TTC549 (cell line): Measurements from ENCODE around the gene TRMT44.
"Not testable (repeated sequence)": the region's sequence is repeated elsewhere in the genome, so short reads cannot be mapped to it uniquely, and the experiment has no call there.

Experiments
- FAIRE-seq: peaks from 2 replicates; lab custom pipeline; 2012; peaks lifted over from hg19 to GRCh38; lab: Jason Lieb, UNC

TRMT44 gene

DNA sequence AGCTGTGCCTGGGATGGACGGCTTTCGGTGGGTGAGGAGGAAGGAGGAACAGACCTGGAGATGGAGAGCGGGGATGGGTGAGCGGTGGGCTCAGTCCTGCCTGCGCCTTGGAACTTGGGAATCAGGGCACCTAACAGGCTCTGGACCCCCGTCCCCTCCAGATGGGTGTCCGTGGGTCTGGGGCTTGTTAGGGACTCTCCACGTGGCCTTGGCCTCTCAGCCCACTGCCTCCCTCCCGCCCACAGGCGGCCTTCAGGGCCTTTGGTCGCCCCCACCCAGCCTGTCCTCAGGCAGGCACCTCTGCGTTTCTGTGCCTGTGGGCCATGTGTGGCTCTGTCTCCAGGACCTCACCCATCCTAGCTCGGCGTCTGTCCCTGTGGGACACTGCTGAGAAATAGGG lies 29.0 kb downstream of the TRMT44 start:
- no peak for FAIRE-seq

DNA sequence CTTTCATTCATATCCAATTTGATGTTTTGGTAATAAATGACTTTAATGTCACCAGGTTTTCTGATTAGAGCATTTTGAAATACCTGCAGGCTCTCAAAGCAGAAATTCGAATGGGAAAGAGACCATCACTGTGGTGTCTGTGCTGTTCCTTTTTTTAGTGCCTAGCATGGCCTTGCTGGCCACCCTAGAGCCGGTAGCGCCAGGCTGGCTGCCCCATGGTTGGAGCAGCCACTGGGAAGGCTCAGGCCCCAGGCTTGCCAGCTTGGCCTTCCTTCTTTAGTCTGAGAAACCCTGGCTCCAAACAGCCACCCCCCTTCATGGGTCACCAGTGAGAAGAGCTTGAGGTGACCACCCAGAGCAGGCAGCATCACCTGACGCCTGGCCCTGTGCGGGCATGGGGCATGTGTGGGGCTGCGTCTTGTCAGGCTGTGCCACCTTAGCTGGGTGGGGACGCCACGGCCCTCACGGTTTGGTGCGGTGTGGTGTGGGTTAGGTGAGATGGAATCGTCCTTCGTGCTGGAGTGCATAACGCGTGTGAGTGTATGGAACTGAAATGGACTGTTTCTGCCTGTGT lies 30.0 kb downstream of the TRMT44 start:
- no peak for FAIRE-seq

DNA sequence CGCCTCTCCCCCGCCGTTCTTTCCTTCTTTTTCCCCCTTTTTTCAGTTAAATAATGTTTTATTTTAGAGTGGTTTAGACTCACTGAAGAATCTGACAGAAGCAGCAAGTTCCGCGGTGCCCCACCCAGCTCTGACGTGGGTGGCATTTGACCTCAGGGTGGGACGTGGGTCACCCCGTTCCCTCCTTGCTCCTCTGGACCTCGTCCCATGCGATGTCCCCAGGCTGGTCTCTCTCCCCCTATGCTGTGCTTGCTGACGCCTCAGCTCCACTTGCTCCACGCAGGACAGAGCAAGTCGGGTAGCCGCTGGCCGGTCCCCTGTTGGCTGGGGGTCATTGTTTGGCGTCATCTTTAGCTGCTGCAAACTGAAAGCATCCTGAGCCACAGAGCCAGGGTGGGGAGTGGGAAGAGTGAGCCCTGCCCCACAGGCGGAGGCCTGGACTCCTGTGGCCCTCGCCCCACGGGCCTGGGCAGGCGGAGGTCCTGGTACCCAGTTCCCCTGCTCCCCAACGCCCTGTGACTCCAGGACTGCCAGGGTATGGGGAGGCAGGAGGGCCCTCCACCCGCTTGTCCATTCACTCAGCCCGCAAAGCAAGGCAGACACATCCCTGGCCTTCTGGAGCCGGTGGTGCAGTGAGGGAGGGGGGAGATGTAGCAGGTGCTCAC lies 30.8 kb downstream of the TRMT44 start:
- no peak for FAIRE-seq

DNA sequence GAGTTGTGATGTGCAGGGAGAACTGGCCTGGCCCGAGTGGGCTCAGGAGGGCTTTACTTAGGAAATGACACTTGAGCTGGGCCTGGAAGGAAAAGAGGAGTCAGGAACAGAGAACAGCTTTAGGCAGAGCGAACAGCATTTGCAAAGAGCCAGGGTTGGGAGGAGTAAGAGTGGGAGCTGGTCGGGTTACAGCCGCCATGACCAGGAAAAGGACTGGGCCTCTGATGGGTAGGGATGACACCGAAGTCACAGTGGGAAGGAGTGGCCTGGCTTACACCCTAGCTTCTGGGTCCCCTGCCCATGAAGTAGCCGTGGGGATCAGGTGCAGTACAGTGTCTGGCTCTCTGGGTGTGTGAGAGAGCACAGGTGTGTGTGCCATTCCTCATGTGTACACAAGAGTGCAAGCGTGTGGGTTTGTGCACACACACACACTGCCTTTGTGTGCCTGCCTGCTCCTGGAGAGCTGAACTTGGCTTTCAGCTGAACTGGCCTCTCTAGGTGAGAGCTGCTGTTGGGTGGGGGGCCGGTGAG lies 31.6 kb downstream of the TRMT44 start:
- FAIRE-seq, result no peak

DNA sequence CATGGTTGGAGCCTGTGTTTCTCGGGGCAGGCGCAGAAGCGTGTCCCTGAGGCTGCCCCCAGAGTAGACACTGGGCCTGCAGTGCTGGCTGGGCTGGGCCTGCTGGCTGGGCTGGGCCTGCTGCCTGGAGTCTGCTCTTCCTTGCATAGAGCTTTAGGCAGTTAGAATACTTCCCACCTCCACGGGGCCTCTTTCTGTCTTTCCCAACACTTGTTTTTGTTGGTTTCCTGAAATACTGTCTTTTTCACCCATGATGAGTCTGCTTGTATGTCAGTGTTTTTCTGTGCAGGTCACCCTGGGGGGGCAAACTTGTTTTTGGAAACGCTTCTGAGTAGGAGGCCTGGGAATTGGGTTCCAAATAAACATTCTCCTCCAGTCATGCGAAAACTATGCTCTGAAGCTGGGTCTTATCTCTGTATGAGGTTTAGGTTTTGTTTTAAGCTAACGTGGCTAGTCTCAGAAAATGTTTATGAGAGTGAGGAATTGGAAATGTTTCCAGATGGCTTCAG lies 32.2 kb downstream of the TRMT44 start:
- FAIRE-seq, result peak; percentile 5

DNA sequence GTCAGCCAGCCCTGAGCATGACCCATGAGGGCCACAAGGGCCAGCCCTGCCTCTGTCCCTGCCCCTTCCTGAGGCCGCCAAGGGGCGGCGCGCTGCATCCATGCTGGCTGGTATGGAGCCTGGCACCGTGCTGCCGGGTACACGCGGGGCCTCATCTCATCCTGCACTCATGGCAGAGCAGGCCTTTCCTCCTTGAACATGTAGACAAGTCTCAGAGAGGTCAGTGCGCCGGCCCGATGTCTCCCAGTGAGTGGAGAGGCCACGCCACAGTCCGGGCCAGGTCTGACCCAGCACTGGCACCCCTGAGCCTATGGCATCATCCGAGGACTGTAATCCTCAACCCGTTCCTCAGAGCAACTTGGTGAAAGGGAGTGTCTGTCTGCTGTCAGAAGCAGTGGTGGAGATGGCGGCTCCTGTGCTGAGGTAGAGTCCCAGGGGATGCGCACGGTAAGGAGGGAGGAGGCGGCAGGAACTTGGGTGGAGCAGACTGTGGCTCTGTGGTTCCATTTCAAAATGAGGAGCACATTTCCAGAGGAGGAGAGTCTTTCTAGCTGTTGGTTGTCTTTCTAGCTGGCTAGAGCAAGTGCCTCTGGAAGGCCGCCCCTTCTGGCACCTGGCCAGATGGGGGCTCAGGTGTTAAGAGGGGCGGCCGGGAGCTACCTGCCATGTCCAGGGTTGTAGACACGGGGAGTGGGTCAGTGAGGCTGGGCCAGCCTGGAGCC lies 32.8 kb downstream of the TRMT44 start:
- no peak for FAIRE-seq

DNA sequence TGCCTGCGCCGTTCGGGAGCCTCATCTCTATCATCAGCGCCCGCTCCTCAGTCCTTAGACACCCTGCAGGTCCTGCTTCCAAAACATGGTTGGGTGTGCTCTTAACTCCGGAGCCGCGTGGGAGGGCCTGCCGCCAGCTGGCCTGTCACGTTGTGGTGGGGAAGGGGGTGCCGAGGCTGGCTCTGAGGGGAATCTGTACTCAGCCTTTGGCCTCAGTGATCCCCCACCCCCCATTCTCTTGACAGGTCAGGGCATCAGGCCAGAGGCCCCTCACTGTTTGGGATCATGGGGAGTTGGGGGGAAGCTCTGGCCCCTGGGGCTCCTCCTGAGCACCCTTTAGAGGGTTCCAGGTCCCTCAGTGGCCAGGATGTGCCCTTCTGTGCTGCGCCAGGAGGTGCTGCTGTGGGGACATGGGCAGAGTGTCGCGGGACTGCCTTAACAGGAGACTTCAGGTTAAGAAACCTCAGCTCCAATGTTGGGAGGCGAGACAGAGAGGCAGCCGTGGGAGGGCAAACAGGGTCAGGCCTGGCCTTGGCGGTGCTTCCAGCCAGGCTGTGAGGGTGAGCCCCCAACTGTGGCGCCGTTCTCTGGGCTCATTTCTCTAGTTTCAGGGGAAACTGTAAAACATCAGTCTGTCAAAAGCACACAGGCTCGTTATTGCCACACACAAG lies 33.5 kb downstream of the TRMT44 start:
- no peak for FAIRE-seq

DNA sequence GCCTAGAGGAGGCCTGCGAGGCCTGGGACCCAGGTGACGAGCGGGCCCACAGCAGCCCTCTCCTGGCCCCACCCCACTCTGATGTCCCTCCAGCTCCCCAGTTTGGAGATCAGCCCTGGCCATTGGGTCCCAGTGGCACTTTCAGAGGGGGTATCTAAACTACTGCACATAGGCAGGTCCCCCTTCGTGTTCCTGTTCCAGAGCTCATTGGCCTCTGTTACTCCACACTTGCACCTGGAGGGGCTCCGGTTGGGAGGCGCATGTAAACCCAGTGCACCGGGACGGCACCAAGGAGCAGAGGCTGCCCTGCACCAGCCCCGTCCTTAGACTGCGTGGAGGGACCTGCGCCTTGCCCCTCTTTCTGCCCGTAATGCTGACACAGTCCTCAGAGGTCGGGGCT lies 34.3 kb downstream of the TRMT44 start:
- no peak for FAIRE-seq

DNA sequence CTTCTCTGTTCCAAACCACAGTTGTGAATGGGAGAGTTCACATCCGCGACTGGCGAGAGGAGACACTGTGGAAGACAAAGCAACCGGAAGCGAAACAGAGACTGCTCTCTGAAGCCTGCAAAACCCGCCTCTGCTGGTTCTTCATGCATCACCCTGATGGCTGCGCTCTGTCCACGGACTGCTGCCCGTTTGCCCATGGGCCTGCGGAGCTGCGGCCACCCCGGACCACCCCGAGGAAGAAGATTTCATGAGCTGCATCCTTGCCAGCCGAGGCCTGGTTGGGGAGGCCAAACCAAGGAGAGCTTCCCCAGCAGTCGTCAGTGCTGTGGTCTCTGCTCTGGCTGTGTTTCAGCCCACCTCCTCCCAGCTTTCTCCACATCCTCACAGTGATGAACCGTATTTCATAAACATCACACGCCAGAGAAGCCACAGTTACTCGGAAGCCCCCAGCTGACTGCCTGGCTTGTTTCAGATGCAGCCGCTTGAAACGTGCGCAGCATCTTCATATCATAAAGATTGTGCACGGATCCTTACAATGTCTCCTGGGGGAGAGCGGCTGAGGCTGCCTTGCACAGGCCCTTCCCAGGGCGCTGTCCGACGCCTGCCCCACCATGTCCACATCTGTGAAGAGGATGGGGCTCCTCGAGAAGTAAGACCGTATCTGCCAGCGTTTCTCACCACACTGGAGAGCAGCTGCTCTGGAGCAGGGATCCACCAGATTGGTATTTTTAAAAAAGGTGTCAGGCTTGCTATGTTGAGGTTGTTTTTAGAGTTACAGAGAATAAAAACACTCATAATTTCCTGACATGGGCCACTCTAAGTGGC lies 35.4 kb downstream of the TRMT44 start:
- FAIRE-seq, result no peak

DNA sequence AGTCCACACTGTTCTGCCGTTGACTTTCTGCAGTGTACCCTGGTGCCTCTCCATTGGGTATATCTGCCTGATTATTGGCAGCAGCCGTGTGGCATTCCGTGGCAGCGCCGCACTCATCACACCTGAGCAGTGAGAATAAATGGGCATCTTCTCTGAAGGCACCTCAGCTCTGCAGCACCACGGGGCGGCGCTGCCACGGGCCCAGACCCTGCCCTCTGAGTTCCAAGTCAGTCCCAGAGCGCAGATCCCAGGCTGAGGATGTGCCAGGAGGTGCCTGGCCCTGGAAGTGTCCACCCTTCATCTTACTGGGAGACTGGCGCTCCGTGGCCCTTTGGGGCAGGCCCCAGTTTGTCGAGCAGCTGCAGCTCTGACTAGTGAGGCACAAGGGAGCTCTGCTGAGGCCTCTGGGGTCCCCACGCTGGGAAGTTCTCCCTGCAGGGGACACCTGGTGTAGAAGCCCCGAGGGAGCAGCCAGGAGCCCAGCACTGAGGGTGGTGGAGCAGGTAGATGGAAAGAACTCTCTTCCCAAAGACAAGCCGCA lies 36.6 kb downstream of the TRMT44 start:
- no peak for FAIRE-seq

DNA sequence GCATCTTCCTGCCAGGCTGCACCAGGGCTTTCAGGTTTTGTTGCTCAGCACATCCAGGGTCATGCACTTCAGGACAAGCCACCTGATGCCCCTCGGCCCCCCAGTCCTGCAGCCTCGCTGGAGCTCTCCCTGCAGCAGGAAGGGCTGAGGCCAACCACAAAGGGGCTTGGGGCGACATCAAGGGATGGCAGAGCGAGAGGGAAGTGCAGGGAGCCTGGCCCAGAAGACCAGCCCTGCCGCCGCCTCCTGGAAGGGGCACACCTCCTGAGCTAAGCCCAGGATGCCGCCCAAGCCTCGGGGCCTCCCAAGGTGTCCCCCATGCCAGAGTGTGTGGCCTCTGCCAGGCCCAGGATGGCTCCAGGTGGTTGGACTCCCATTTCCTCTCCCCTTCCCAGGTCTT lies 37.1 kb downstream of the TRMT44 start:
- no peak for FAIRE-seq

DNA sequence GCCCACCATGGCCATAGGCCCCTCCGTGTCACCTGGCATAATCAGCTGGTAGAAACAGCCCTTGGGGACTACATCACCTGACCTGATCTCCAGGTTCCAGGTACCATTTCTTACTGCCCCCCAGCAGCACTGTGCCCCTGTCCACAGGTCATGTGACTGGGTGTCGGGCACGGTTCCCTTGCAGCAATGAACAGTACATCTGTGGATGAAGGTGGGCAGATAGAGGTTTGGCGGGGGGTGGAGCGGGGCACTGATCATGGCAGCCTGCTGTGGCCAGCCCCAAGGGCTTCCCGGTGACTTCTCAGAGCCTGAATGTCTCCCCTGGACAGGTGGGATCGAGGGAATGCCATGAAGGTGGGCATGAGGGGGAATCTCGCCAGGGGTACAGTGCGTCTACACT lies 37.8 kb downstream of the TRMT44 start:
- FAIRE-seq, result no peak

DNA sequence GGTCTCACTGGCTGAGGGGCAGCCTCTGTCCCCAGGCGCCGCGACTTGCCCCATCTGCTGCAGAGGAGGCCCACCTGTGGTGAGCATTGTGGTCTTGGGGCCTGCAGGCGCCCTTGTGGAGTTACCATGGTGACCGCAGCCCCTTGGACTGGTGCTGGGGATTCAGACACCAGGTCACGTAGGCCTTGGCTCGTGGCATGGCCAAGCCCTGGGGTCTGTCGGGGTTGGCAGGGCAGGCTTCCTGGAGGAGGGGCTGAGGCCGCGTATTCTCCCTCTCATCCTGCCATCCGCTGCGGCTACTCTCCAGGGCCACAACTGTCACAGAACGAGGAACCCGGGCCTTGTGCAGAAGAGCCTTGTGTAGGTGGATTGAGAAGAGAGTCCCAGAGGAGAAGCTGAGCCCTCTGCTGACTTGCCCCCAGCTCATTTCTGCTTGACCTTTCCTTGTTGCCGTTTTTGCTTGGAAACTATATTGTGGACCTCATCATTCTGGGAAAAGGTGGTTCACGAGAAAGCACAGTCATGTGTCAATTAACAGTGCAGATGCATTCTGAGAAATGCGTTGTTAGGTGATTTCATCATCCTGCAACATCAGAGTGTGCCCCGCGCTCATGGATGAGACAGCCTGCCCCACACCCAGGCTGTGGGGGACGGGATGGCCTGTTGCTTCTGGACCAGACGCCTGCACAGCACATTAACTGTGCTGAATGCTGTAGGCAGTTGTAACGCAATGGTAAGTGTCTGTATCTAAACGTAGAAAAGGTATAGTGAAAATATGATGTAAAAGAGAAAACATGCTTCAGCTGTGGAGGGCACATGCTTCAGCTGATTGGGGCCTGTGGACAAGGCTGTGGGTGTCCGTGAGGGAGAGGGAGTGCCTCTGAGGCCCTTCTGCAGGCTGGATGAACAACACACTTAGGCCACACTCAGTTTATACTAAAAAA lies 38.5 kb downstream of the TRMT44 start:
- no peak for FAIRE-seq

DNA sequence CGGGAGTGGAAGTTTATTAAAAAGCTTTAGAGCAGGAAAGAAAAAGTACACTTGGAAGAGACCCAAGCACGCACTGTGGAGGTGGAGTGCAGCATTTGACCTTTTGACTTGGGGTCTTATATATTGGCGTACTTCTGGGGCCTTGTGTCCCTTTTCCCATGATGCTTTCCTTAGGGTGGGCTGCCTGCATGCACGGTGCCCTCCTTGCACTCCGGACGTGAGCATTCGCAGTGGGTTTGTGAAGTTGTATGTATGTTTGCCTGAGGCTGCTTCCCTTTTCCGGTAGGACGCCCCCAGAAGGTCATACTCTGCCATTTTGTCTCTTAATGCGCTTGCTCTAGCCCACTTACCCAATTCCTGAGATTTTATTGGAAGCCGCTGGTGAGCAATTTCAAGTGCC lies 39.6 kb downstream of the TRMT44 start:
- no peak for FAIRE-seq

DNA sequence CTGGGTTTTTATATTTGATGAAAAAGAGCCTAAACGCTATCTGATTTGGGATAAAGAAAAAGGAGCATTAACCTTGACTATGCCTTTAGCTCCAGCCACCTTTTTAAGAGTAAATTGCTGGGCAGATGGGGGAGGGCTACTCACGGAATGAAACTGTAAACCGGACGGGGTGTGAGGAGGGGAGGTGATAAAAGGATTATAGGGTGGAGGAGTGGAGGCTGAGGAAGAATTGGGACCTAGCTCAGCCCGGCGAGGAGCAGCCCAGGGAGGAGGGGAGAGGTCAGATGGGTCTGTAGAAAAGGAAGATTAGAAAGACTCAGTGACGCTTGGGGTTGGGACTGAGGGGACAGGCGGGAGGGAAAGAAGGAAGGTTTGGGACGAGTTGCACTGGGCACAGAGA lies 46.1 kb downstream of the TRMT44 start:
- not testable (repeated sequence) for FAIRE-seq

DNA sequence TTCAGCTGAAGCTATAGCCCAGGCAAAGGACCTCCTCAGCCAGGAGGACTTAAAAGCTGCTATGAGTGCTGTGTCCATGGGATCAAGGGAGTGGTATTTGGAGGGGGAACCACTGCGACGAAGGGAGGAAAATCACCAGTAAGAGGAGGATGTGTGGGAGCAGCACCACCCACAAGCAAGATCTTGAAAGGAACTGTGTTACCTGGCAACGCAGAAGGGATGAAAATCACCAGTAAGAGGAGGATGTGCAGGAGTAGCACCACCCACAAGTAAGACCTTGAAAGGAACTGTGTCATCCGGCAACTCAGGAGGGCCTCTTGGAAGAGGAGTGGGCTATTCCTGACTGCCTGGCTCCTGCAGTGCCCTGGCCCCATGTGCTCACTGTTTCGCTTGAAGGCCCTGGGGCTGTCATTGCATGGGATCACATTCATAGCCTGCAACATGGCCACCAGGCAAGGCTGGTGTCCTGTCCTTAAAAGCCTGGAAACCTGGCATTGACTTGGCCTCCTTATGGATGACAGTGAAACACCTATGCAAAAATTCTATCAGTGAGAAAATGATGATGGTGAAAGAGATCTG lies 48.3 kb downstream of the TRMT44 start:
- FAIRE-seq, result no peak

DNA sequence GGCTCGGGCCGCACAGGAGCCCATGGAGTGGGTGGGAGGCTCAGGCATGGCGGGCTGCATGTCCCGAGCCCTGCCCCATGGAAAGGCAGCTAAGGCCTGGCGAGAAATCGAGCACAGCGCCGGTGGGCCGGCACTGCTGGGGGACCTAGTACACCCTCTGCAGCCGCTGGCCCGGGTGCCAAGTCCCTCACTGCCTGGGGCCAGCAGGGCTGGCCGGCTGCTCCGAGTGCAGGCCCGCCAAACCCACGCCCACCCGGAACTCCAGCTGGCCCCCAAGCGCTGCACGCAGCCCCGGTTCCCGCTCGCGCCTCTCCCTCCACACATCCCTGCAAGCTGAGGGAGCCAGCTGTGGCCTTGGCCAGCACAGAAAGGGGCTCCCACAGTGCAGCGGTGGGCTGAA lies 50.9 kb downstream of the TRMT44 start:
- FAIRE-seq, result not testable (repeated sequence)

DNA sequence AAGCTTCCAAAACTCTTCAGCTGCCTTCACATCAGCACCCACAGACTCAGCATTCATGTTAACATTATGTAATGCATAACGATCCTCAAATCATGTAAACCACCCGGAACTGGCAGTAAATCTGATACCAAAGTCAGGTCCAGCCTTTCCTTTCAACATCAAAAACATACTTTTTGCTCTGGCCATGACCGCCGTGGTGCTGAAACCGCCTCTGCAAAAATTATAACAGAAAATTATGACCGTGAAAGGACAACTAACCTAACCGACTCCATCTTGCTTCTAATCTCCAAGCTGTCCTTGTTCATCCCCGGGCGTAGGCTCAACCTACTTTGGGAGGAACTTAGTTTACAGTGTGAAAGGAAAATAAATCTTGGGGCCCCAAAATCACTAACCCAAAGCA lies 51.6 kb downstream of the TRMT44 start:
- FAIRE-seq, result no peak

DNA sequence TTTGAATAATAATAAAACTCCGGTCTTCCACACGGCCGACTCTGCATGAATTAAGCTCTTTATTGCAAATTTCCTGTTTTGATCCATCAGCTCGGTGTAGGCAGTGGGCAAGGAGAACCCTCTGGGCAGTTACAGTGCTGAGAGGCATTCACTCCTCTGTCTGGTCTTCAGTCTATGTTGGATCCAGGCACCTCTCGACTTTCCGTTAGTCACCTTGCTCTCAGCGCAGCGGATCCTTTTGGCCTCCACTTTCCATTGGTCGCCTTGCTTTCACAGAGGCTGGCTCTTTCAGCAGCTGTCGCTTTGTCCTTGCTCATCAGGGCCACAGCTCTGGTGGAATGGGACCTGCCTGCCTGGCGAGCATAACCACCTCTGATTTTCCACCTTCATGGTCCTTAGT lies 52.9 kb downstream of the TRMT44 start:
- no peak for FAIRE-seq

DNA sequence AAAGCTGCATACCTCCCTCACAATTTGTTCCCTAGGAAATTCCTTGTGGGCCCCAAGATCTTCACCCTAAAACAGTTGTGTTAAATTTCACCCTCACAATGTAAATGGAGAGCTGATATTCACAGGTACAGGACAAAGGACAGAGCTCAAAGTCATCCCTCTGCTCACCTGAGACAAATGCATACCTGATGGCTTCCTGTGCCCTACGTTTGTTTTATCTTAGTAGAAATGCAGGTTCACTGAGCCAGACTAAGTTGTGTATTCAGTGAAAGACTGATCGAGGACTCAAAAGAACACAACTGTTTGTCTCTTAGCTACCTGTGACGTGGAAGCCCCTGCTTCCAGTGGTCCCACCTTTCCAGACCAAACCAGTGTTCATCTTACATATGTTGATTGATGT lies 53.6 kb downstream of the TRMT44 start:
- no peak for FAIRE-seq
